Stimulated activated CD8-positive, alpha-beta memory T cell treated with anti-CD3 and anti-CD28 coated beads, Interleukin-2, amount 100 ng/mL, for 48 hours (primary cell): ENCODE data around the gene HOXA13.

ENCODE experiments used
- DNase-seq, 2 donors: peaks; one replicate each; pipeline ENCODE4 v3.0.0-alpha.2; 2020; ENCODE audit warnings: low read depth in 2 of 2

HOXA13 gene

DNA sequence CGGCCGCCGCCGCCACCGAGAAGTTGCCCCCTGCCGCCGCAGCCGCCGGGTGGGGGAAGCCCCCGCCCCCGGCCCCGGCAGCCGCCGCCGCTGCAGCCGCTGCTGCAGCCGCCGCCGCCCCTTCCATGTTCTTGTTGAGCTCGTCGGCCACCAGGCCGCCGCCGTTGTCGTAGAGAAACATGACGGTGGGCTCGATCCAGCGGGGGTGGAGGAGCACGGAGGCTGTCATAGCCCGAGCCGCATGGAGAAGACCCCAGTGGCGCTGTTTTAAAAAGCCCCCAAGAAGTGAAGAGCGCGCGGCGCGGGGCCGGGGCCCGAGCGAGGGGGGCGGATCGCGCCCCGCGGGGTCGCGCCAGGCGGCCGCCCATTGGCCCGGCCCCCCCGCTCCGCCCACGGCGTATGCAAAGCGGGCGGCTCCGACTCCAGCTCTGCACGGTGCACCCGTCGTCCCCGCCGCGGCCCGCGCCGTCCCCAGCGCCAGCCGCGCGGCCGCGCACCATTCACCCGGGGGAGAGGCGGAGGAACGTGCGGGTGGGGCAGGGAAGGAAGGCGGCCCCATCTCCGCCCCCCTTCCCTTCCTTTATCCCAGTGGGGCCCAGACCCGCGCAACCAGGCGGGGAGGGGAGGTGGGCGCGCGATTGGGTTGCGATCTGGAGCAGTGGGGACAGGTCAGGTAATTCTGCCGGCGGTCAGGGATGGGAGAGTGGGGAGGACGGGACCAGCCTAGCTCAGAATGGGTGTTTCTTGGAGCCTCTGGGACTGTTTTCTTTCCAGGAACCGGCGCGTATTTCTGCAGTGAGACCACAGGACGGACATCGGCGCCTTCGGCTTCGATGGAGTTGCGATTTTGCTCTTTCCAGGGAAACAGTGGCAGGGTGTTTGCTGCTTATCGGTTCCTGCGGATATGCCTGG lies at the start of gene HOXA13:
Gene HOXA13, minus strand, starts transcription at position 243 of the 912 bp plus-strand sequence. Its CDS starts 14 bp downstream, at position 229.
- no peak for DNase-seq

DNA sequence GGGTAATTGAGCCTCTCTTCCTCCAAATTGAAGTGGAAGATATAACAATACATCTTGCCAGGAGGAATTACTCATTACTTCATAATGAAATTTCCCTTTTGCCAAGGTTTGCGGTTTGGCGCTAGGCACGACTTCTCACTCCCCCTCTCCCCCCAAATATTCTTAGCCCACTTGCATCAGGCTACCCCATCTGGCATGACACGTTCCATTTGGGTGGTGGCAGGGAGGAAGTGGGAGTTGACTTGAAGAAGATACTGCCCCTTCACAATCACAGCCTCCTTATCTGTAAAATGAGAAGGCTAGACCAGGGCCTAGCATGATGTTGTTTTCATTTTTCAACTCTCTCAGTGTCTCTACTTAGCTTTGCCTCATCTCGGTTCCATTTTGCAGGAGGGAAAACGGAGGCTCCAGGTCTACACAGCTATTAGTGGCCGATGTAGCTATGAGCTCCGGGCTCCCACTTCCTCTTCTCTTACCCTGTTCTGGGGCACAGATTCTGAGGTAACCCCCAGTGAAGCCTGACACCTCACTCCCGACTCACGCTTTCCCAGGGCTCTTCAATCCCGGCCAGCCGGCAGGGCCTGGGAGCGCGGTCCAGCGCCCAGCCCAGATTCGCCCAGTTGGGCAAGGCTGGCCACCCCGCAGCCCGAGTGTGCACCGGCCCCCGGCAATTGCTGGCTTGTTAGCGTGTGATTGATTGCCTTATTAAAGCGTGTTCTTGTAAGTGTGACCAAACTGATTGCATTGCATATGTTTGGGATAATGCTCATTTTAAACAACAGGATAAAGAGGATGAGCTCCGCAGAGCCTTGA lies 49.2 kb upstream of the HOXA13 start:
- DNase-seq, result no peak

DNA sequence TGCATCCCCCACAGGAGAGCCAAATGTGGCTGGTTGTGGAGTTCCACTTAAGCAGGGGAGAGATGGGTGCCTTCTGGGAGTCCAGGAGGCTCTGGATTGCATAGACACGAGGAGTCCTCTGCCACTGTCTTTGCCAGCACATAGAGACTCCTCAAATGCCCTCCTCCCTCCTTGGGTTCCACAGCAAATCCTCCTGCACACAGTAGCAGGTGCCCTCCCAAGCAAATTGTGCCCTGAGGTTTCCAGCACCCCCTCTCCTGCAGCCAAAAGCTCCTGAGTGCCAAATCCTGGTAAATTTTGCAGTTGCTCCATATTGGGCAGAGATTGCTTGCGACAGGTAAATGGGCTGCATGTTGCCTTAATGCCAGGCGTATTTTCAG lies 48.5 kb upstream of the HOXA13 start:
- no peak for DNase-seq

DNA sequence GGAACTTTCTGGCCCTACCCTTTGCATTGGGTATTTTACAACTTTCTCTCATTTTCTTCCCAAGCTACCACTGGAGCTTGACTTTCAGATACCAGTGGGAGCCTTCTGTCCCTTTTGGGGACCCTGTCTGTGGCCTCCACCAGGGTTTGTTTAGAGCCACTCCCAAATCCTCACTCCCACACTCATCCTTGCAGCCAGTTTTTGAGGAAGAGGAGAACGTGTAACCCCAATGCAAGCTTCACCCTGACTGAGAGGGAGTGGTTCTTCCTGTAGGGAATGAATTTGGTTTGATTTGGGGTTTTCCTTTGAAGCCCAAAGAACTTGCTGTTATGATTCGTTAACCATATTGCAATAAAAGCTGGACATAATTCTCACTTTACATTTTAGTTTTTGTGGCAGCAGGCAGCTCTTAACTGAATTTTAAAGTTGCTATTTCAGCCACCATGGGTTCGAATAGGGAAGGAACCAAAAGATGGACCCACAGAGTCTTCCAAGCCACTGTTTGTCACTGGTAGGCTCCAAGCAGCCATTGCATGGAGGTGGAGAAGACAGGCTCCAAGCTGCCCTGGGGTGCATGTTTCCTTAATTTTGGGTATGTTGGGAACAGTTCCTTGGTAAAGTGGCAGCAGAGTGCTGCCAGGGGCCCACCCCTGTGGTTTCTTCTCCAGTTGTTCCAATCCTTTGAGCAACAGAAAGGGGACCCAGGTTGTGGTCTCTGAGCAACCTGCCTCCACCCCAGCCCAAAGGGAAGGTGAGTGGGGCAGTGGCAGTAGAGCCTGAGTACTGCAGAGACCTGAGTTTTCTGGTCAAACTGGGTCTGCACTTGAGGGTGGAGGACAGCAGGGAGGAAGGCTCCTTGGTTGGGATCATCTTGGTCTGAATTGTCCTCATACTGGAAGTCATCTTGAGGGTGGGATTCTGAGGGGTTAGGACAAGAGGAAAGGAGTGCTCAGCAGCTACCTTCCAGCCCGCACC lies 47.8 kb upstream of the HOXA13 start:
- no peak for DNase-seq

DNA sequence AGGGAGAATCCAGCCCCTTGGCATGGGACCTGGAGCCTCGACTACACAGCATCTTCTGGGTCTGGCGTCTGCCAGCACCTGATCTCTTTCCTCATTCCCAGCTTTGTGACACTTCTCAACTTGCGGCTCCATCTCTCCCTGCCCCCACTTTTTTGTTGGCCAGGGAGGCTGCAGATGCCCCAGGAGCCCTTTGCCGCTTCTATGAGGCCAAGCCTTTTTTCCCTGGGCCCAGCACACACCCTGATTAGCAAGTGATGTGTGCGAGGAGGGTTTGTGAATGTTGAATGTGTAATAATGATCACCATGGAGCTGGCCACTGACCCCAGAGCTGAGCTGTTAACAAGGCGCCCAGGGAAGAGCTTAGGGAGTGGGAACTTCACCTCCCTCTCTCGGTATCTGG lies 47.1 kb upstream of the HOXA13 start:
- DNase-seq, result no peak

DNA sequence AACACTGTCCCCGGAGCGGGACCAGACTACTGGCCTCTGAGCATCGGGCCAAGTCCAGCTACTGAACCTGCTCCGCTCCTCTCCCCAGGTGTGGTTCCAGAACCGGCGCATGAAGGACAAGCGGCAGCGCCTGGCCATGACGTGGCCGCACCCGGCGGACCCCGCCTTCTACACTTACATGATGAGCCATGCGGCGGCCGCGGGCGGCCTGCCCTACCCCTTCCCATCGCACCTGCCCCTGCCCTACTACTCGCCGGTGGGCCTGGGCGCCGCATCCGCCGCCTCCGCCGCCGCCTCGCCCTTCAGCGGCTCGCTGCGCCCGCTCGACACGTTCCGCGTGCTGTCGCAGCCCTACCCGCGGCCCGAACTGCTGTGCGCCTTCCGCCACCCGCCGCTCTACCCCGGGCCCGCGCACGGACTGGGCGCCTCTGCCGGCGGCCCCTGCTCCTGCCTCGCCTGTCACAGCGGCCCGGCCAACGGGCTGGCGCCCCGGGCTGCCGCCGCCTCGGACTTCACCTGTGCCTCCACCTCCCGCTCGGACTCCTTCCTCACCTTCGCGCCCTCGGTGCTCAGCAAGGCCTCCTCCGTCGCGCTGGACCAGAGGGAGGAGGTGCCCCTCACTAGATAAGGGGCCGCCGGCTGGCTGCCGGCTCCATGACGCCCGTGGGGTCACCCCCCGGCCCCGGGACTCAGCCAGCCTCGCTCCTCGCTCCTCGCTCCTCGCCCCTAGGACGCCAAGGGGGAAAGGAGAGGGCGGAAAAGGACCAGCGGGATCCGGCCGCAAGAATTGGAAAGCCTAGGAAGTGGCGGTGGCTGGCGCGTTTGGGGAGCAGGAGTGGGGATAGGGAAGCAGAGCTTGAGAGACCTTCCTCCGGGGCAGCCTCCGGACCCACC lies 46.2 kb upstream of the HOXA13 start:
- no peak for DNase-seq

DNA sequence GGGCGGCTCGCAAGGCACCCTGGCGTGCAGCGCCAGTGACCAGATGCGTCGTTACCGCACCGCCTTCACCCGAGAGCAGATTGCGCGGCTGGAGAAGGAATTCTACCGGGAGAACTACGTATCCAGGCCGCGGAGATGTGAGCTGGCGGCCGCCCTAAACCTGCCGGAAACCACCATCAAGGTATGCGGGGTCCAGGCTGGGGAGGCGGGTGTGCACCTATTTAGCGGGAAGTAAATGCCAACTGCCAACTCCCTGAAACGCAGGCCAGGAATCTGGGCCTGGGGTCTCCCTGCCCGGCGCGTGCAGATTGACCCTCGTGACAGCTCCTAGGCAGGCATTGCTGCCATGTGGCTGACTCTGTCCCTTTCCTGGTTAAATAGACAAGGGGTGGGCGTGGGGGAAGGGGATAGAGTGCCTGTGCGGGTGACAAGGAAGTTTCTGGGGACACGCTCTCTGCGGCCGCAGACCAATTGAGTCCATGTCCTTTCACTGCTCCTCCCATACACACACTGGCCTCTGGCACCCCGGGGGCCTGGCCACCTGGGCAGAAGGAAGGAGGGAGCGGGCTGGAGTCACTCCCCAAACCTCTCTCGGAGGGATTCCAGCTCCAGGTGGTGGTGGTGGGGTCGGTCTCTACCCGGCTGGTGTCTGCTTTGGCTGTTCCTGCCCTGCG lies 45.4 kb upstream of the HOXA13 start:
- no peak for DNase-seq

DNA sequence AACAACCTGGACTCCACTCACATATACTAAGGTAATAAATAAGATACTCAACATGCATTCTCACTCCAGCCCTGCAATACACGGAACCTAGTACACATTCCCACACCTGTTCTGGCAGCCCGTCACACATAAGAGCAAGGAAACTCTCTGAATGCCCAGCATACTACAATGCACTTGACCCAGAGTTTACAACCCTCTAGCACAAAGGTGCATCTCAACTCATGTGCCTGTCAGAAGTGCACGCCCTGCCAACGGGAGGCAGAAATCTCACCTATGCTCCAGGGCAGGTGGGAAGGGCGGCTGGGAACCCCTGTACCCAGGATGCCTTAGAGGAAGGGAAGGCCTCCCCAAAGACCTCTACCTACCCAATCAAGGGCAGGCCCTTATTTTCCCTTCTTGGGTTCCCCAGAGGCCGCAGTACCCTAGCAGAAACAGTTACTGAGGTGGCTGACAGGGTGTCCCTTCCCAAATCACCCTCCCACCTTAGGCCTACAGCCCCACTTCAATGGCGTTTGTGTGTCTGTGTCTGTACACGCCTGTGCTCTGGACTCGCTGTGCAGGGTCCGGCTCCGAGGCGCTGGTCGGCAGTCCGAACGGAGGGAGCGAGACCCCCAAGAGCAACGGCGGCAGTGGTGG lies 44.7 kb upstream of the HOXA13 start:
- no peak for DNase-seq

DNA sequence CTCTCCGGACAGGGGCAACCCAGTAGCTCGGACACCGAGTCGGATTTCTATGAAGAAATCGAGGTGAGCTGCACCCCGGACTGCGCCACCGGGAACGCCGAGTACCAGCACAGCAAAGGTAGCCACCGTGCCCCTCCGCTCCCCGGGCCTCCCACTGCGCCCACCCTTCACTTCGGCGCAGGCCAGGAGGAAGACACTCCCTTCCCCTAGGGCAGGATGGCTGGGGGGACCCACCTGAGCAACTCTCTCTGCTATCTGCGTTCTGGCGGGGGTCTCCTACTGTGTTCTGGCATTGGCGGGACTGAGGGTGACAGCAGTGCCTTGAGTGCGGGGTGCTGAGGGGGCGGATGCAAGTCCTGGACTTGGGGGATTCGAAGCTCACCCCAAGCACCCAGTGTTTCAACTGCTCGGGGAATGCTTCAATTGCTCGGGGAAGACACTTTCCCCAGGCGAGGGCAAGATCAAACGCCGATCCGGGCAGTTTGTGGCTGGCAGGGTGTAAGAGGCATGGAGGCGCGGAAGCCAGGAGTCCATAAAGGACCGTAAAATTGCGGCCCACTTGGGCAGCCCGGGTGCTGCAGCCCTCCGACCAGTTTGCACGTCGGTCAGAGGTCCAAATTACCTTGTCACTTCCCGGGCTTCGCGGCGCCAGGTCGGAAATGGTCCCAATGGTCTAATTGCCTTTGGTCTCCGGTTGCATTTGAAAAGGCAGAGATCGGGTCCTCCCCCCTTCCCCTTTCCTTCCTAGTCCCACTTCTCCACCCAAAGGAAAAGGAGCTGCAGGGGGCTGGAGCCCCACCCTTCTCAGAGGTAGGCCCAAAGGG lies 43.7 kb upstream of the HOXA13 start:
- DNase-seq, result no peak

DNA sequence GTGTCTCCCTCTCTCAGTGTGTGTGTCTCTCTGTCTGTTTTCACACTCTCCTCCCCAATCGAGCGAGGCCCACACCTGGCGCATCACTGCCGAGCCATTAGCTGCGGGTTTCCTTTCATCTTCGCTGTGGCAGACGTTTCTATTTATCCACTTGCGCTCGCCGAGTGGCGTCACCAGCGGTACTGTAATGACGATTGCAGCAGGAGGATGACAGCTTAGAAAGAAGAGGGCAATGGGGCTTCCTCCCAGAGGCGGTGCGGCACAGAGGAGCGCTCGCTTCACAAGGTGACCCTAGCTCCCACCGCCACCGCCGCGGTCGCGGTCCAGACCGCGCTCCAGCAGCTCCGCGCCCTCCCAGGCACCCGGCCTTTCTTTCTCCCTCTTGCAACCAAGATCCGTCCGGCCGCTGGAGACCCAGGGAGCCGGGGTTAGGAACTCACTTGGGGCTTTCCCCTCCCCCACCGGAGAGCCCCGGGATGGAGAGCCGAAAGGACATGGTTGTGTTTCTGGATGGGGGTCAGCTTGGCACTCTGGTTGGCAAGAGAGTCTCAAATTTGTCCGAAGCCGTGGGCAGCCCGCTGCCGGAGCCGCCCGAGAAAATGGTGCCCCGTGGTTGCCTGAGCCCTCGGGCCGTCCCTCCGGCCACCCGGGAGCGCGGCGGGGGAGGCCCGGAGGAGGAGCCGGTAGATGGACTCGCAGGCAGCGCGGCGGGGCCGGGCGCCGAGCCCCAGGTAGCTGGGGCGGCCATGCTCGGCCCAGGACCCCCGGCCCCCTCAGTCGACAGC lies 42.9 kb upstream of the HOXA13 start, which contains the start of gene EVX1:
Gene EVX1, plus strand, starts transcription at position 248 of the 785 bp plus-strand sequence. Its CDS starts 229 bp downstream, at position 477.
- no peak for DNase-seq

DNA sequence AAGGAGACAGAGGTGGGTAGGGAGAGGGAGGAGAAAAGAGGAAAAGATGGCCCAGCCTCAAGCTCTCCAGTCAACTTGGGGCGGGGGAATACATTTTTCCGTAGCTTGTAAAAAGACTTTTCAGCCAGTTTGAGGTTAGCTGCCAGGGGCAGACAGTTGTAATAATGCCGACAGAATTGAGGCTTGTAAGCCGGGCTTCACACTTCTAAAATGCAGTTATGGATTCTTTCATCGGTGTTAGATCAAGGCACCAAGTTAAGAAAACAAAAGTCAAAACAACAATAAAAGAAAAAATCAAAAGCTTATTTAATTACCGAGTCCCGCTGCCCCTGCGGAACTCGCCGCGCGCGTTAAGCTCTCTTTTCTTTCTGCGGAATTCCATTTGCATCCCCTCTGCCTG lies 42.3 kb upstream of the HOXA13 start:
- no peak for DNase-seq

DNA sequence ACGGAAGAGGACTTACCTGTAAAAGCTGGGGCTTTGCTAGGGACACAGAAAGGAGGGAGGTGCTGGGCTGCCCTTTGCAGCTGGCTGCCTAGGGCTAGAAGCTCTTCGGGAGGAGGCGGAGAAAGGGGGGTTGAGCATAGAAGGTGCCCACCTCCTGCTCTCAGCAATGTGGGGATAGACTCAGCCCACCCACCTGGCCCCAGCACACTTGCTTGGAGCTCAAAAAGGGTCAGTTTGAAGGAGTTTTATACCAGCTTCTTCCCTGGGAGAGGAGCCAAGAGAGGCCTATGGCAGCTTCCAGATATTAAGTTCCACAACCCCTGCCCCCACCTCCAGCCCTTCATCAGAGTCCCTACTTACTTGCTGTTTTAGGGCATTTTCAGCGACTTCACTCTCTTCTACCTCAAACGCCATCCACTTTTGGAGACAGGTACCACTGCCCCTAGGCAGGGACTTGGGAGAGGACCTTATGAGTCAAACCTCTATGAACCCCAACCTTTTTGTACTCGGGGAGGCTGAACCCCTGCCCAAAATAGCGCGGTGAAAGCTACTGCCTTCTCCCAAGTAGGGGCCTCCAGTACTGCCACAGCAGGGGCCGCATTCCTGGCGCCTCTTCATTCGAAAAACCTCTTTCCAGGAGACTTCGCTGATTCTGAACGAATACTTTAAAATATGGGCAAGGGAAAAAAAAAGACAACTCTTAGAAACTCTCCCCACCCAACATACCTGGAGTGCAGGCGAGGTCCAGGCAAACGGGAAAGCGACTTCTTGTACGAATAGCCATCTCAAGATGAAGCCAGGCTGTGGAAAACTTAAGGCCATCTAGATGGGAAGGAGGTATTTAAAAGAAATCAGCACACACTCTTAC lies 41.5 kb upstream of the HOXA13 start:
- DNase-seq, result no peak

DNA sequence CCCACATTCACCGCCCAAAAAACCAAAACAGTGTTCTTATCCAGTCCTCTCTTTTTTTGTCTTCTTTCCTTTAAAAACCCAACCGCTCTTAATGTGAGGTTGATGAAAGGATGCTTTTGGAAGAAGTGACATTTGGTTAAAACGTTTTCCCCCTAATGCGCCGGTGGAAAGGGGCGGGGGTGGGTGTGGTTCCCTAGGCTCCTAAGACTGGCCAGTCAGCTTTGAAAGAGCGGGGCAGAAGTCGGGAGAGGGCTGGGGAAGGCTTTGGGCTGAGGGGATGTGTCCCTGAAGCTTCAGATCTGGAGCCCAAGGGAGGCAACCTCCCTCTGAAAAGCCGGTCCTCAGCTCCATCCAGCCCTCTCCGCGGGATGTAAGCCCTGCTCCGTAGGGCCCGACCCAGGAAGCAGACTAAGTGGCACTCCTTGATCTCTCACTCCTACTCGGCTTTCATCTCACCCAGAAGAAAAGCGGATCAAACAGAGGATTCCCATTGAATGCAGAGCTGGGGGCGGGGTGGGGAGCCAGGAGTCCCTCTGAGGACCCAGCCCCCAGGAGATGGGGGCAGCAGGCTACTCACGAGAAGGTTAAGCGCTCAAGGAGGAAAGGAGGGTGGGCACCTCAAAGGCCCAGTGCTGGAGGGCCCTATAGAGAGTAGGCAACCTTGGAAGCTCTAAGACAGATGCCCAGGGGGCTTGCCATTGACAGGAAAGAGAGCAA lies 40.3 kb upstream of the HOXA13 start:
- DNase-seq, result no peak

DNA sequence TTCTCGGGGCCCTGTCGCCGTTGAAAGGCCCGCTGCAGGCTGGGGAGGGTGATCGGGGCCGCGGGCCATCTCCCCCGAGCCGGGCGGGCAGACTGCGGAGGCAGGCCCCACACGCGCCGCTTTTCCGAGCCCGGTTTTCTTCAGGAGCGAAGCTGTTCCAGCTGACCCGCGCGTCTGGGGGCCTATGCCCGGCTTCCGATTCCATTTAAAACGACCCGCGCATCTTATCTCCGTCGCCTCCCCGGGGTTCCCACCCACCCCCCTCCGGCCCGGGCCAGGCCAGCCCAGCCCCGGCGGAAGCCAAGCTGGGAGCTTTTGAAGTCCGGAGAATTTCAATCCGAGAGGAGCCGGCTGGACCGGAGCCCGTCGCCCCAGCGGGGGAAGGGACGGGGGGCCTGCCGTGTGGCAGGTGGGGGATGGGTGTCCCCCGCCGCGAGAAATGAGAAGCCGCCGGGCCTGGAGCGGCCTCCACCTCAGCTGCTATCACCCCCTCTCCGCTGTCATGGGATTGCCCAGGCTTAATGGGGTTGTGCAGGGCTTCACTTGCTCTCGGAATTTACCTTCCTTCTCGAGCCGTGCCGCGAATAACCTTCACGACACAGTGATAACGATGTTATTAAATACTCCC lies 39.6 kb upstream of the HOXA13 start:
- DNase-seq, result no peak

DNA sequence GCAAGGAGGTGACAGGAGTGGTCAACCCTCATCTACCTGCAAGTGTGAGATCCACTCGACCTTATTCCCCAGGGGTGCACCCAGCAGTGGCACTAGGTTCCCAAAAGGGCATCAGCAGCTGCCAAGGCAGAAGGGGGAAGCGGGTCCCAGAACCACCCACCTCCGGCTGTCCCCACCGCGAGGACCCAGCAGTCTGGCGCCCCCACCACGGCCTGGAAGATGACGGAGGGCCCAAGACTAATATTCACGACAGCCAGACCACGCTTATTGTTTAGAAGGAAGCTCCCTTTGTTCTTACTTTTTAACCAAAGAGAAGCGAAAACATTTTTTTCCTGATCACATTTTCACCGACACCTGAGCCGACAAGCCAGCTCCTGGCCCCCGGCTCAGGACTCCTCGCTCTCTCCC lies 39.1 kb upstream of the HOXA13 start:
- no peak for DNase-seq
